ENCODE measurements around the gene MGME1.

The MGME1 gene

GRCh38 chr20:18030020-18030419 lies 61.2 kb downstream of the MGME1 start:
- DNase-seq: no peak

DNA sequence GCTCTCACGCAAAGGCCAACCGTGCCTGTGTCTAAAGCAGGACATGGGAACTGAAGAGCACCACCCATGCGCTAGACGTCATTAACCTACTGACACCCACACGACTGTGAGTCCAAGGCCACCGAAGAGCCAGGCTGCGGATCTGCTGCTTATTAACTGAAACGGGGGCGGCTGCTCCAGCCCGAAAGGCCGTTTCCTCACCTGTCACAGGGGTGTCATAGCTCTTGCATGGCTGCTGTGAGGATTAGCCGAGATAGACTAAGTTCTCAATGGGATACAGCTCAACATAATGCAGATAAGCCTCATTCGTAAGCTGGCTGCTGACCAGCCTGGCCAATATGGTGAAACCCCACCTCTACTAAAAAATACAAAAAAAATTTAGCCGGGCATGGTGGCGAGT lies 62.2 kb downstream of the MGME1 start:
- no peak for DNase-seq

GRCh38 chr20:18031888-18032509 lies 63.2 kb downstream of the MGME1 start:
- no peak for DNase-seq

DNA sequence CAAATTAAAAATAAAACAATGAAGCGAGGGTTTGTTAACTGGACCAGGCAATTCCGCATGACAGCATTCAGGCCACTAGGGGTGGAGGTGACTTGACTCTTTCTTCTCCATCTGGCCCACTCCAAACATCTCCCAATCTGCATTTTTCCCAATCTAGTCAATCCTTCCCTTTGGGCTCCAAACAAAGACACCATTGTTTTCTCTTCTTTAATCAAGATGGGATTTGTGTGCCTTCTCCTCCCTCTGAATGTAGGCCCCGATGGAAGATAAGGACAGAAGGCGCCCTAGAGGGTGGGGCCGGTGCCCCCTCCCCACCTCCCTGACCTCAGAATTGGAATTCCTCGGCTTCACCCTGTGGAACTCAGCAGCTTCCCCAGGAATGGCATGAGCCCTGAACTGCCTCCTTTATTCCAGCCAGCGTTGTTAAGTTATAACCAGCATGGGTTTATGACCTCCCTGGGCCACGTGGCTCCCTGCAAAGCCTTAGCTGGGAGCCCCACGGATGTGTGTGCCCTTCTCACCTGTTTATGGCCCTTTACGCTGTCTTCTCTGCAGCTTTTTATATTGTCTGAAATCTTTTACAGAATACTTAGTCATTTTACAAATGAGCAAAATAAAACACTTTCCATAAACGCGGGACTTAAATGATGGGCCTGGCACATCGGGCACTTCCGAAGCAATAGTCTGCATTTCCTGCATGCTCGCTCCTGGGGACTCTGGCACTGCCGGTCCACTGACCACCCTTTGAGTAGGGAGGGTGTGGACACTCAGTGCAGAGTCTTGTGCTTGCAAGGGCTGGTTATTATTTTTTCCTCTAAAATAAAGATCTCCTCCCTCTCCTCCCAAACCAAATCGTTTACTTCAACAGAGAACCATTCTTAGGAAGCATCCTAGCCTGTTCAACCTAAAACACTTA lies 64.4 kb downstream of the MGME1 start:
- no peak for DNase-seq

- DNase-seq: no peak
These were observed 65.2 kb downstream of the MGME1 start for GRCh38 chr20:18034039-18034438.

DNA sequence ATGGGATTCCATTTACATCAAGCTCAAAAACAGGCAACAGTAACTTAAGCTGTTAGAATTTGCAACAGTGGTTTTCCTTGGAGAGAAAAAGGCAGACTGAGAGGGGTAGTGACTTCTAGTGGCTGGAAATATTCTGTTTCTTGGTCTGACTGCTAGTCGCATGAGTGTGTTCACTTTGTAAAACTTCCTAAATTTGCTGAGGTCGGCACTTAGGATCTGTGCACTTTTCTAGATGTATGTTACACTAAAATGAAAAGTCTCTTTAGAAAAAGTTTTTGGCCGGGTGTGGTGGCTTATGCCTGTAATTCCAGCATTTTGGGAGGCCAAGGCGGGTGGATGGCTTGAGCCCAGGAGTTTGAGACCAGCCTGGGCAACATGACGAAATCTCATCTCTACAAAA lies 70.2 kb downstream of the MGME1 start:
- DNase-seq: no peak
